GM13977 (cell line): ENCODE data around the gene MKX.

Experiments used
- DNase-seq: peaks from one replicate; pipeline ENCODE4 v3.0.0; 2012; ENCODE audit warnings: low spot score
- in situ Hi-C: fragments of 300-500 bp; cut with MboI; formaldehyde crosslinking; loops from one replicate; pipeline ENCODE4 v1.12.0; 2022; ENCODE audit warnings: low sequenced_read_pairs, low pct_unique_long_range_greater_than_20kb, mixed read lengths, inconsistent platforms; ENCODE audit not compliant: unreplicated experiment
- TF ChIP-seq, protein P1 (sequence below): IDR thresholded peaks from 2 replicates; pipeline ENCODE4 v1.5.1; 2012; ENCODE audit warnings: mild to moderate bottlenecking, control low read depth; ENCODE audit not compliant: insufficient read depth; ENCODE audit errors: extremely low read depth, missing control alignments

The MKX gene

DNA sequence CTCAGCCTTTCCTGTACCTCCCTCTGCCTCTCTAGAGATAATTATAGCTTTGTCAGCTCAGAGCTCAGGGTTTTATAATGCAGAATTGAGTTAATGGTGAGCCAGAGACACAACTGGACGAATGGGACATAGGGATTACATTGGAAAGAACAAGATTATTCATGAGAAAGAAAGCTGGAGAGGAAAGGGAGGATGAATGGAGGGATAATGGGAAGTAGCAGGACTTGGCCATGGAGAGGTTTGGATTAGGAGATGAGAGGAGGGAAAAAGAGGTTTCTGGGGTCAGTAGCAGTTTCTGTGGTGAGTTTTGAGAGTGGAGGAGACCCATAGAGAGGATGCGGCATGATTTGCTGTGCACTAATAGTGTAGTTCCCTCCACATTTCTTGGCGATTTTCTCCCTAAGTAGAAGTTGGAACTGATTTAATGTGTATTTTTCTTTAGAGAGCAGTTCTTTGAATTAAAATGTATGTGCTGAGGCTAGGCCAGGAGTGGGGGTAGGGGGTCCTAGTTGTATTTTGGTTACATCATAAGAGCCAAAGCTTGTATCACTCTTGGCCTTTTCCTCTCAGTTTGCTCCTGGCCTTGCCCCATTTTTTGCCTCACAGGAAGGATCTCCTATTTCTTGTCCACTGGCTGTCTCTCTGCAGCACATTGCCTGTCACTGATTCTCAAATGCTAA, 107.4 kb downstream of the MKX start:
- DNase-seq, result no peak

DNA sequence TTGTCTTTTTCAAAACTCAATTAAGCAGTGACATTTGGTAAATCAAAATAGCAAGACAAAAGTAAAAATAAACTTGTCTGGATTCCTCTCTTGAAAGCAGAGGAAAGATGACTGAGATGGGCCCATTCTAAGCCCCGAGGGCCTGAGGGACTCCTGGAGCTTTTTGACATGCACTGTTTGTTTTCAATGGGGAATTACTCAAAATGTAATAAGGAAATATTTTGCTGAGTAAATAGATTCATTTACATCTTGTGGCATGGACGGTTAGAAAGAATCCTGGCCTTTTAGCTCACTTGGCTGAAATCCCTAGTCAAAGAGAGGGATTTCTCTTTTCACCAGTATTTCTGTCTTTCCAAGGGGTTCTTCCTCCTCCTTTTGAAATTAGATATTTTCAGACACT, 108.0 kb downstream of the MKX start:
- DNase-seq, result no peak
- in situ Hi-C loops, result no loop called here
- TF ChIP-seq, protein P1, sequence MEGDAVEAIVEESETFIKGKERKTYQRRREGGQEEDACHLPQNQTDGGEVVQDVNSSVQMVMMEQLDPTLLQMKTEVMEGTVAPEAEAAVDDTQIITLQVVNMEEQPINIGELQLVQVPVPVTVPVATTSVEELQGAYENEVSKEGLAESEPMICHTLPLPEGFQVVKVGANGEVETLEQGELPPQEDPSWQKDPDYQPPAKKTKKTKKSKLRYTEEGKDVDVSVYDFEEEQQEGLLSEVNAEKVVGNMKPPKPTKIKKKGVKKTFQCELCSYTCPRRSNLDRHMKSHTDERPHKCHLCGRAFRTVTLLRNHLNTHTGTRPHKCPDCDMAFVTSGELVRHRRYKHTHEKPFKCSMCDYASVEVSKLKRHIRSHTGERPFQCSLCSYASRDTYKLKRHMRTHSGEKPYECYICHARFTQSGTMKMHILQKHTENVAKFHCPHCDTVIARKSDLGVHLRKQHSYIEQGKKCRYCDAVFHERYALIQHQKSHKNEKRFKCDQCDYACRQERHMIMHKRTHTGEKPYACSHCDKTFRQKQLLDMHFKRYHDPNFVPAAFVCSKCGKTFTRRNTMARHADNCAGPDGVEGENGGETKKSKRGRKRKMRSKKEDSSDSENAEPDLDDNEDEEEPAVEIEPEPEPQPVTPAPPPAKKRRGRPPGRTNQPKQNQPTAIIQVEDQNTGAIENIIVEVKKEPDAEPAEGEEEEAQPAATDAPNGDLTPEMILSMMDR, result no peak

More for the DNA sequence above, 107.4 kb downstream of the MKX start:
- in situ Hi-C loops, result no loop called here
- TF ChIP-seq, protein P1, result no peak

DNA sequence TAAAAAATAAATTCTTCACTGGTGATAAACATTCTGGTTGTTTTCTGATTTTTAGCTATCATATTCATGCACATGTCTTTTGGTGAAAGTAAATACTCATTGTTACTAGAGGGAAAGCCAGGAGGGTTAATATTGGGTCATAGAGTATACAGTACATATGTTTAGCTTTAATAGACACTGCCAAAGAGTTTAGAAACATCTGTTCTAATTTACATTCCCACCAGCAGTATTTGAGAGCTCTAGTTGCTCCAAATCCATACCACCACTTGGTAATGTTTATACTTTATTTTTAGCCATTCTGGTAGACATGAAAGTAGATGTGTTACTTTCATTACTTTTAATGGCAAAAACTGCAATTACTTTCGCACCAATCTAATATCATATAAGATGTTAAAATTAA, 108.8 kb downstream of the MKX start:
- in situ Hi-C loops, result no loop called here
- TF ChIP-seq, protein P1, result no peak
- DNase-seq, result no peak

DNA sequence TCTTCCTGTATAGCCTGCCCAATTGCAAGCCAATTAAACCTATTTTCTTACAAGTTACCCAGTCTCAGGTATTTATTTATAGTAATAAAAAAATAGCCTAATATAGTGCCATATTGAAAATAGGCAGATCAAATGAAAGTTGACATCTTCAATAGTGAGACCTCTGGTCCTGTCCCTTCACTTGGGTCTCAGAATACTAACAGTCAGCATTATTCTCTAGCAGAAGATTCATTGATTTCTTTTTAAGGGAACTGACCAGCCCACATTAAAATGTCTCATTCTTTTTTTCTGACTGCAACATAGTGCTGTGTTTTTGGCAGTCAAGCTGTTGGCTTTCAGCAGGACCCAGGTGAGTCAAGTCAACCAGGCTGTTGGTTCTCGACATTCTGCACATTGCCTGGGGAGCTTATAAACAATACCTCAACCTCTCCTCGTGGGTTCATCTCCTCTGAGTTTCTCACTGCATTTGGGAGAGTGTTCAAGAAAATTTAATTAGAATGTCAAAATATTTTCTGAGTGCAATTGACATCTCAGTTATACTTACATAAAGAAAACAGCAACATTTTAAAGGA, 109.8 kb downstream of the MKX start:
- no peak for DNase-seq
- TF ChIP-seq, protein P1, result no peak
- in situ Hi-C loops, result no loop called here

DNA sequence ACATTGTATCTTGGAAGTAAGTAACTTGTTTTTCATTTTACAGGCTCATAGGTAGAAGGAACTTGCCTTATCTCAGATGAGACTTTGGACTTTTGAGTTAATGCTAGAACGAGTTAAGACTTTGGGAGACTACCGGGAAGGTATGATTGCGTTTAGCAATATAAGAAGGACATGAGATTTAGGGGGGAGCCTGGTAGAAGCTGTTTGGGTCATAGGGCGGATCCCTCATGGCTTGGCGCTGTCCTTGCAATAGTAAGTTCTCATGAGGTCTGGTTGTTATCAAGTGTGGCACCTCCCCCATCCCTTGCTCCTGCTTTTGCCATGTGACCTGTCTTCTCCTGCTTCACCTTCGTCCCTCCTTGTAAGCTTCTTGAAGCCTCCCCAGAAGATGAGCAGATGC, 110.3 kb downstream of the MKX start:
- in situ Hi-C loops, result no loop called here
- no peak for DNase-seq
- TF ChIP-seq, protein P1, result no peak

DNA sequence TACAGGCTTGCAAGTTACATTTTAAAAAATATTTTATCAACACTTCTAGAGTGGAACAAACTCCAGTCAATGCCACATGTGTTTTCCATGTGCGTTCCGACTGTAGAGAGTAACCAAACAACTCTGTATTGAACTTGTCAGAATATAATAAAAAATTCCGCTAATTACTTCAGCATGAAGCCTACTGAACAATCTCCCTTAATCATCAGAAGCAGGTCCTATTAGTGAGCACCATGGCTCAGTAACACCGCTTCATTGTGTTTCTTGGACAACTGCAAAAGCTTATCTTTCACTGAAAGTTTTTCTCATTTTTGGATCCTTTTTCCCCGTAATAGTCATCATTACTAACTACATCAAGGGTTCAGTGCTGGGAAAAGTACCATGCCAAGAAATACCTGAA, 117.0 kb downstream of the MKX start:
- DNase-seq, result no peak
- in situ Hi-C loops, result no loop called here
- TF ChIP-seq, protein P1, result no peak
